H9 (cell line): ENCODE data around the gene ESPNL. TPM values are rescaled to one million over a fixed set of nuclear protein-coding genes. Genes with fewer than 3 reads are reported as not detected.

Experiments
- DNase-seq: peaks from one replicate; pipeline ENCODE4 v3.0.0-alpha.2; 2017
- H2AFZ ChIP-seq: one replicate; pipeline ENCODE4 v1.6.1; 2013; ENCODE audit warnings: mild to moderate bottlenecking, low read length, control low read depth, moderate library complexity
- H2AK5ac ChIP-seq: 2 replicates; pipeline ENCODE4 v1.6.1; 2013; ENCODE audit warnings: low read length, control low read depth, mixed read lengths; ENCODE audit not compliant: insufficient read length
- H2BK120ac ChIP-seq: one replicate; pipeline ENCODE4 v1.6.1; 2013; ENCODE audit warnings: low read depth, mild to moderate bottlenecking, low read length, control low read depth, inconsistent platforms; ENCODE audit not compliant: poor library complexity, severe bottlenecking
- H2BK12ac ChIP-seq: 2 replicates; pipeline ENCODE4 v1.6.1; 2013; ENCODE audit warnings: low read length, control low read depth, mixed read lengths, low read depth; ENCODE audit not compliant: insufficient read length
- H2BK15ac ChIP-seq: 2 replicates; pipeline ENCODE4 v1.6.1; 2013; ENCODE audit warnings: low read depth, low read length, control low read depth
- H2BK20ac ChIP-seq: one replicate; pipeline ENCODE4 v1.6.1; 2013; ENCODE audit warnings: low read depth, mild to moderate bottlenecking, low read length, control low read depth, inconsistent platforms; ENCODE audit not compliant: poor library complexity, severe bottlenecking
- H2BK5ac ChIP-seq: 2 replicates; pipeline ENCODE4 v1.6.1; 2013; ENCODE audit warnings: low read length, control low read depth, mixed read lengths; ENCODE audit not compliant: insufficient read length
- H3K14ac ChIP-seq: 2 replicates; pipeline ENCODE4 v1.6.1; 2013; ENCODE audit warnings: low read length, control low read depth; ENCODE audit not compliant: insufficient read depth
- H3K18ac ChIP-seq: 2 replicates; pipeline ENCODE4 v1.6.1; 2013; ENCODE audit warnings: low read depth, mild to moderate bottlenecking, mixed read lengths, low read length, control low read depth; ENCODE audit not compliant: insufficient read length
- H3K23ac ChIP-seq: 2 replicates; pipeline ENCODE4 v1.6.1; 2013; ENCODE audit warnings: low read length, control low read depth, mixed read lengths, low read depth; ENCODE audit not compliant: insufficient read length
- H3K23me2 ChIP-seq: 2 replicates; pipeline ENCODE4 v1.6.1; 2013; ENCODE audit warnings: low read depth, mild to moderate bottlenecking, mixed read lengths, low read length, control low read depth; ENCODE audit not compliant: insufficient read length, poor library complexity, severe bottlenecking
- H3K27ac ChIP-seq: 2 replicates; pipeline ENCODE4 v1.5.1; 2013; ENCODE audit warnings: low read length, control low read depth, mixed read lengths, low read depth; ENCODE audit not compliant: insufficient read length
- H3K27me3 ChIP-seq: 2 replicates; pipeline ENCODE4 v1.6.1; 2013; ENCODE audit warnings: low read length, control low read depth, inconsistent platforms; ENCODE audit not compliant: insufficient read depth
- H3K4ac ChIP-seq: 2 replicates; pipeline ENCODE4 v1.6.1; 2013; ENCODE audit warnings: low read depth, mild to moderate bottlenecking, control low read depth, inconsistent platforms, low read length, moderate library complexity
- H3K4me1 ChIP-seq: 2 replicates; pipeline ENCODE4 v1.6.1; 2013; ENCODE audit warnings: low read length, control low read depth, inconsistent platforms; ENCODE audit not compliant: insufficient read depth
- H3K4me2 ChIP-seq: 2 replicates; pipeline ENCODE4 v1.6.1; 2013; ENCODE audit warnings: low read length, control low read depth, mixed read lengths; ENCODE audit not compliant: insufficient read length, insufficient read depth
- H3K56ac ChIP-seq: 2 replicates; pipeline ENCODE4 v1.6.1; 2013; ENCODE audit warnings: low read depth, mild to moderate bottlenecking, mixed read lengths, low read length, control low read depth; ENCODE audit not compliant: insufficient read length
- H3K79me1 ChIP-seq: 2 replicates; pipeline ENCODE4 v1.6.1; 2013; ENCODE audit warnings: low read depth, mild to moderate bottlenecking, moderate library complexity, low read length, control low read depth, inconsistent platforms; ENCODE audit not compliant: insufficient read depth, poor library complexity, severe bottlenecking
- H3K79me2 ChIP-seq: 2 replicates; pipeline ENCODE4 v1.6.1; 2013; ENCODE audit warnings: low read length, control low read depth, inconsistent platforms; ENCODE audit not compliant: insufficient read depth
- H3K9ac ChIP-seq: 2 replicates; pipeline ENCODE4 v1.6.1; 2013; ENCODE audit warnings: low read length, control low read depth, mixed read lengths; ENCODE audit not compliant: insufficient read length; ENCODE audit errors: extremely low read depth
- H3K9me3 ChIP-seq: one replicate; pipeline ENCODE4 v1.6.1; 2013; ENCODE audit warnings: low read depth, low read length, inconsistent platforms; ENCODE audit not compliant: control insufficient read depth
- H3T11ph ChIP-seq: one replicate; pipeline ENCODE4 v1.6.1; 2013; ENCODE audit warnings: mild to moderate bottlenecking, low read length, control low read depth, inconsistent platforms
- H4K20me1 ChIP-seq: one replicate; pipeline ENCODE4 v1.6.1; 2013; ENCODE audit not compliant: control insufficient read depth, insufficient read length, insufficient read depth
- H4K5ac ChIP-seq: 2 replicates; pipeline ENCODE4 v1.6.1; 2013; ENCODE audit warnings: low read depth, mild to moderate bottlenecking, mixed read lengths, low read length, control low read depth; ENCODE audit not compliant: insufficient read length
- H4K8ac ChIP-seq: replicated peaks from 2 replicates; pipeline ENCODE4 v1.6.1; 2013; ENCODE audit warnings: low read length, control low read depth, mixed read lengths, low read depth; ENCODE audit not compliant: insufficient read length
- H4K91ac ChIP-seq: 2 replicates; pipeline ENCODE4 v1.6.1; 2013; ENCODE audit warnings: low read depth, mild to moderate bottlenecking, moderate library complexity, mixed read lengths, low read length, control low read depth; ENCODE audit not compliant: insufficient read length
- H3K27ac Mint-ChIP-seq, 3 experiments: 2 replicates in 2 of 3; 3 replicates in 1 of 3; pipeline ENCODE4 v1.8.0; 2020 to 2021; ENCODE audit warnings: mixed read lengths in 3 of 3, mild to moderate bottlenecking in 1 of 3, moderate library complexity in 1 of 3
- H3K27me3 Mint-ChIP-seq: 2 replicates; pipeline ENCODE4 v1.8.0; 2021; ENCODE audit warnings: low read depth, mild to moderate bottlenecking, moderate library complexity, mixed read lengths
- H3K36me3 Mint-ChIP-seq, 3 experiments: 2 replicates in 2 of 3; 3 replicates in 1 of 3; pipeline ENCODE4 v1.8.0; 2020 to 2021; ENCODE audit warnings: low read depth in 3 of 3, mixed read lengths in 3 of 3; ENCODE audit not compliant: insufficient read depth in 1 of 3
- H3K4me1 Mint-ChIP-seq, 2 experiments: 2 replicates each; pipeline ENCODE4 v1.8.0; 2020; ENCODE audit warnings: mixed read lengths in 2 of 2
- H3K4me3 Mint-ChIP-seq, 2 experiments: 2 replicates in 1 of 2; 3 replicates in 1 of 2; pipeline ENCODE4 v1.8.0; 2020 to 2021; ENCODE audit warnings: mild to moderate bottlenecking in 2 of 2, mixed read lengths in 2 of 2, moderate library complexity in 1 of 2
- H3K9me3 Mint-ChIP-seq, 2 experiments: 2 replicates in 1 of 2; 3 replicates in 1 of 2; pipeline ENCODE4 v1.8.0; 2020; ENCODE audit warnings: mild to moderate bottlenecking in 2 of 2, mixed read lengths in 2 of 2, moderate library complexity in 1 of 2
- WGBS: extraction: QIAGEN DNeasy Blood & Tissue Kit; methylation state at CpG from one replicate; pipeline ENCODE4 v1.1.7; 2013; ENCODE audit warnings: missing lambda C conversion rate, low lambda C conversion rate, mixed read lengths; ENCODE audit not compliant: insufficient read length; ENCODE audit errors: extremely low coverage; 5-methylcytosine and 5-hydroxymethylcytosine counted together
- total RNA-seq: library from RNA; stranded (reverse); gene quantifications from 2 replicates; pipeline ENCODE4 v1.2.1, GENCODE V29; 2021
- TF ChIP-seq, protein P1 (sequence below): fragments of 200-600 bp; sonication (generic); conservative IDR thresholded peaks from 3 replicates; pipeline ENCODE4 v1.8.0; 2021; ENCODE audit warnings: antibody characterized with exemption, mild to moderate bottlenecking

The ESPNL gene
- total RNA-seq, 1 experiment from 2014 or later, result 0.17 TPM

DNA sequence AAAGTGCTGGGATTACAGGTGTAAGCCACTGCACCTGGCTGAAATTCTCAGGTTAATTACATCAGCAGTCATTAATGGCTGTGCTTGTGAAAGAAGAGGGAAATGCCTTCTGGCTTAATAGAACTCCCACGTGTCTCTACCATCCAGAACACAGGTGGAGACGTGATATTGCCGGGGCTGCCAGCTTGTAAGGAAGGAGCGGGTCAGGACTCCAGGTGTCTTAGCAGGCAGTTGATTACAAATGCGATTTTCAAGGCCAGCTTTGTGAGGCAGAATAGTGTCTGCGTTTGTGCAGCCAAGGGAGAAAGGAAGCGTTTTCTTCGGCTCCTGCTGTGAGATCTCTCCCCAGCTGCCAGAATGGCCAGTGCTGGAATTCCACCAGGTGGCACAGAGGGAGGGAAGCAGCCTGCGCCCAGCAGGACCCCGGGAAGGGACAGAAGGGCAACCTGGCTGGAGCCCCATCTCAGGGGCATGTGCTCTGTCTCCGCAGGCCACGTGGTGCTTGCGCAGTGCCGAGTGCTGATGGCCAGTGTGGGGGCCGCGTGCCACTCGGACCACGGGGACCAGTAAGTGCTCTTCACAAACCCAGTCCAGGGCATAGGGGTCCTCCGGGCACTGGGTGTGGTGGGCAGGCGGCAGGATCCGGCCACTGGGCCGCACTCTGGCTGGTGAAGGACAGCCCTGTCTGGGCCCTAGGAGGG lies 3.7 kb upstream of the ESPNL start:
- Histone ChIP-seq H4K20me1 (no peaks in the 10 kb centered on the region), H4K91ac (no peak overlapping the region), H2BK15ac (no peak overlapping the region), H3K27me3 (no peaks in the 10 kb centered on the region), H3K79me2 (no peaks in the 10 kb centered on the region), H3K14ac (no peak overlapping the region; the same call in 1 of the 2 replicates), H3K27ac (no peak overlapping the region), H4K5ac (no peak overlapping the region), H2AFZ (no peak overlapping the region), H2BK20ac (no peak overlapping the region), H3K56ac (no peak overlapping the region), H3K18ac (peak overlapping the region; percentile 15), H3K9me3 (no peaks in the 10 kb centered on the region), H3K4me2 (no peak overlapping the region), H3T11ph (no peak overlapping the region), H3K23me2 (no peaks in the 10 kb centered on the region), H2BK12ac (peak overlapping the region; percentile 38), H2BK120ac (no peak overlapping the region), H3K4me1 (peaks cover 3% of the 10 kb centered on the region; the same call in 1 of the 2 replicates), H2AK5ac (no peak overlapping the region), H3K4ac (no peak overlapping the region; the same call in 1 of the 2 replicates), H2BK5ac (no peak overlapping the region), H3K9ac (no peak overlapping the region), H4K8ac (no peak overlapping the region), H3K23ac (no peak overlapping the region), H3K79me1 (no peaks in the 10 kb centered on the region)
- Mint-ChIP-seq H3K9me3 (no peaks in the 10 kb centered on the region), H3K36me3 (peaks cover 12 to 34% (median 14%) of the 10 kb centered on the region in 3 experiments; a peak in 6 of 7 replicates), H3K27ac (peak overlapping the region; percentile 94 to 98 (median 95)), H3K27me3 (peaks cover 2% of the 10 kb centered on the region), H3K4me3 (no peak overlapping the region), H3K4me1 (peaks cover 31 to 43% of the 10 kb centered on the region in 2 experiments)
- peak; percentile 76 for DNase-seq
- no CpG with 5 or more reads among the region's 22 CpGs for WGBS
- TF ChIP-seq, protein P1, sequence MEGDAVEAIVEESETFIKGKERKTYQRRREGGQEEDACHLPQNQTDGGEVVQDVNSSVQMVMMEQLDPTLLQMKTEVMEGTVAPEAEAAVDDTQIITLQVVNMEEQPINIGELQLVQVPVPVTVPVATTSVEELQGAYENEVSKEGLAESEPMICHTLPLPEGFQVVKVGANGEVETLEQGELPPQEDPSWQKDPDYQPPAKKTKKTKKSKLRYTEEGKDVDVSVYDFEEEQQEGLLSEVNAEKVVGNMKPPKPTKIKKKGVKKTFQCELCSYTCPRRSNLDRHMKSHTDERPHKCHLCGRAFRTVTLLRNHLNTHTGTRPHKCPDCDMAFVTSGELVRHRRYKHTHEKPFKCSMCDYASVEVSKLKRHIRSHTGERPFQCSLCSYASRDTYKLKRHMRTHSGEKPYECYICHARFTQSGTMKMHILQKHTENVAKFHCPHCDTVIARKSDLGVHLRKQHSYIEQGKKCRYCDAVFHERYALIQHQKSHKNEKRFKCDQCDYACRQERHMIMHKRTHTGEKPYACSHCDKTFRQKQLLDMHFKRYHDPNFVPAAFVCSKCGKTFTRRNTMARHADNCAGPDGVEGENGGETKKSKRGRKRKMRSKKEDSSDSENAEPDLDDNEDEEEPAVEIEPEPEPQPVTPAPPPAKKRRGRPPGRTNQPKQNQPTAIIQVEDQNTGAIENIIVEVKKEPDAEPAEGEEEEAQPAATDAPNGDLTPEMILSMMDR, result no peak
